B cell (primary cell): Measurements from ENCODE around the gene GSC2. TPM values are rescaled to one million over a fixed set of nuclear protein-coding genes. Genes with fewer than 3 reads are reported as not detected.

Experiments used
- ATAC-seq: fragments of 200-7000 bp; cut with Tn5 transposase; one replicate; pipeline ENCODE4 v1.10.0; 2021; ENCODE audit warnings: low read depth, mild to moderate bottlenecking, moderate number of reproducible peaks, moderate library complexity
- CTCF ChIA-PET: fragments of 350-600 bp; sonication (Branson Sonifier 250); formaldehyde crosslinking; loops from one replicate; lab custom pipeline; 2021; ENCODE audit warnings: antibody characterized with exemption, inconsistent platforms; lab: Charles Lee
- POLR2A ChIA-PET: fragments of 350-600 bp; sonication (Branson Sonifier 250); formaldehyde crosslinking; loops from one replicate; lab custom pipeline; 2021; ENCODE audit warnings: antibody characterized with exemption; lab: Charles Lee
- DNase-seq: peaks from one replicate; pipeline ENCODE4 v3.0.0; 2013
- H2AFZ ChIP-seq: 2 replicates; pipeline ENCODE4 v1.6.1; 2012; ENCODE audit warnings: mild to moderate bottlenecking, low read depth, low read length; ENCODE audit not compliant: insufficient read depth, poor library complexity, severe bottlenecking
- H3K27ac ChIP-seq, 2 donors: 1 replicate in 1 of 2; 2 replicates in 1 of 2; pipeline ENCODE4 v1.5.1; 2012 to 2013; ENCODE audit warnings: low read length in 2 of 2, mild to moderate bottlenecking in 2 of 2, moderate library complexity in 1 of 2
- H3K27me3 ChIP-seq, 4 experiments: fragments of 200-600 bp in 1 of 4; sonication (generic) in 1 of 4; replicated peaks in 1 of 4; 1 replicate in 2 of 4; 2 replicates in 2 of 4; pipeline versions ENCODE4 v1.6.1 to v1.7.0; 2013 to 2016; ENCODE audit warnings: low read length in 3 of 4, mild to moderate bottlenecking in 2 of 4, mixed read lengths in 1 of 4, moderate library complexity in 1 of 4; ENCODE audit not compliant: insufficient read depth in 4 of 4, control insufficient read depth in 3 of 4; ENCODE audit errors: control extremely low read depth in 1 of 4
- H3K36me3 ChIP-seq, 2 experiments: replicated peaks in 1 of 2; 1 replicate in 1 of 2; 2 replicates in 1 of 2; pipeline versions ENCODE4 v1.6.1 to v1.7.1; 2013; ENCODE audit warnings: low read length in 1 of 2; ENCODE audit not compliant: insufficient read depth in 2 of 2, control insufficient read depth in 1 of 2; ENCODE audit errors: control extremely low read depth in 1 of 2, extremely low read depth in 1 of 2
- H3K4me1 ChIP-seq, 2 donors: fragments of 200-600 bp in 1 of 2; sonication (generic) in 1 of 2; 1 replicate in 1 of 2; 2 replicates in 1 of 2; pipeline versions ENCODE4 v1.5.1 to v1.6.1; 2013 to 2017; ENCODE audit warnings: low read length in 2 of 2; ENCODE audit not compliant: control insufficient read depth in 2 of 2, insufficient read depth in 2 of 2
- H3K4me2 ChIP-seq: replicated peaks from 2 replicates; pipeline ENCODE3; 2012; ENCODE audit warnings: mild to moderate bottlenecking, low read depth, low read length; ENCODE audit not compliant: poor library complexity, severe bottlenecking
- H3K4me3 ChIP-seq, 5 experiments: fragments of 200-600 bp in 1 of 5; sonication (generic) in 1 of 5; 1 replicate in 3 of 5; 2 replicates in 2 of 5; pipeline versions ENCODE4 v1.5.1 to v1.7.0; 2011 to 2016; ENCODE audit warnings: low read length in 4 of 5, mild to moderate bottlenecking in 4 of 5, low read depth in 2 of 5, control low read depth in 1 of 5, moderate library complexity in 1 of 5; ENCODE audit not compliant: insufficient read depth in 1 of 5; ENCODE audit errors: control extremely low read depth in 1 of 5, extremely low read depth in 1 of 5
- H3K79me2 ChIP-seq: fragments of 200-600 bp; sonication (generic); one replicate; pipeline ENCODE4 v1.6.0; 2016; ENCODE audit warnings: low read length; ENCODE audit not compliant: control insufficient read depth, insufficient read depth
- H3K9ac ChIP-seq: fragments of 200-600 bp; sonication (generic); 2 replicates; pipeline ENCODE4 v1.6.1; 2017; ENCODE audit warnings: mild to moderate bottlenecking, low read length, moderate library complexity
- H3K9me3 ChIP-seq, 3 donors: one replicate each; pipeline versions ENCODE4 v1.6.1 to v1.7.1; 2013; ENCODE audit warnings: low read length in 2 of 3; ENCODE audit not compliant: control insufficient read depth in 2 of 3, insufficient read depth in 1 of 3; ENCODE audit errors: control extremely low read depth in 1 of 3
- H4K20me1 ChIP-seq: 2 replicates; pipeline ENCODE4 v1.6.0; 2012; ENCODE audit warnings: mild to moderate bottlenecking, low read length; ENCODE audit not compliant: insufficient read depth, control insufficient read depth, poor library complexity, severe bottlenecking
- H3K27ac Mint-ChIP-seq: one replicate; pipeline ENCODE4 v1.8.0; 2021; ENCODE audit warnings: mixed read lengths
- H3K27me3 Mint-ChIP-seq: one replicate; pipeline ENCODE4 v1.8.0; 2021; ENCODE audit warnings: mixed read lengths
- H3K4me1 Mint-ChIP-seq: one replicate; pipeline ENCODE4 v1.8.0; 2021; ENCODE audit warnings: mixed read lengths
- H3K4me3 Mint-ChIP-seq: one replicate; pipeline ENCODE4 v1.8.0; 2021; ENCODE audit warnings: mixed read lengths
- H3K9me3 Mint-ChIP-seq: one replicate; pipeline ENCODE4 v1.8.0; 2022; ENCODE audit warnings: mixed read lengths; ENCODE audit not compliant: insufficient read depth
- EZH2 ChIP-seq: IDR thresholded peaks from 2 replicates; pipeline ENCODE4 v1.6.1; 2012; ENCODE audit warnings: borderline replicate concordance, low read depth, mild to moderate bottlenecking, moderate library complexity, low read length; ENCODE audit not compliant: insufficient read depth, poor library complexity, severe bottlenecking
- WGBS: methylation state at CpG from one replicate; pipeline ENCODE4 v1.1.5; 2013; ENCODE audit warnings: missing lambda C conversion rate; ENCODE audit not compliant: insufficient coverage; 5-methylcytosine and 5-hydroxymethylcytosine counted together
- intact Hi-C: fragments of 100-400 bp; cut with micrococcal nuclease; formaldehyde crosslinking; loops from one replicate; pipeline ENCODE4 v1.10.0; 2022
- polyA plus RNA-seq: library from polyadenylated mRNA; depleted of rRNA; stranded (reverse); fragments of >200 nt; gene quantifications from 2 replicates; pipeline ENCODE4 v1.2.3, GENCODE V29; 2012
- total RNA-seq, 2 donors: library from RNA; stranded (reverse); fragments of 120-200 nt in 1 of 2; gene quantifications; 1 replicate in 1 of 2; 2 replicates in 1 of 2; pipeline versions ENCODE4 v1.2.3 to v1.2.4, GENCODE V29; 2013 to 2022
- TF ChIP-seq, protein P1 (sequence below): fragments of 200-600 bp; IDR thresholded peaks from one replicate; pipeline ENCODE4 v1.8.0; 2022; ENCODE audit warnings: antibody characterized with exemption, mild to moderate bottlenecking

Gene GSC2
- total and polyA plus RNA-seq, 2 donors (not counting 1 experiment from before 2014, with no cell fraction given) = not detected

DNA sequence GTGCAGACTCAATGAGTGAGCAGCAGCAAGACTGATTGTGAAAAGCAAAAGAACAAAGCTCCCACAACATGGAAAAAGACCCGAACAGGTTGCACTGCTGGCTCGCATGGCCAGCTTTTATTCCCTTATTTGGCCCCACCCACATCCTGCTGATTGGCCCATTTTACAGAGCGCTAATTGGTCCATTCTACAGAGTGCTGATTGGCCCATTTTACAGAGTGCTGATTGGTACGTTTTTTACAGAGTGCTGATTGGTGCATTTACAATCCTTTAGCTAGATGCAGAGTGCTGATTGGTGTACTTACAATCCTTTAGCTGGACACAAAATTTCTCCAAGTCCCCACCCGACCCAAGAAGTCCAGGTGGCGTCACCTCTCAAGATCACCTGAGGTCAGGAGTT lies 43.8 kb upstream of the GSC2 start:
- ChIA-PET POLR2A (no interaction called here), CTCF (interaction anchor here (1.9 kb wide), 1 partner anchor 436 kb away, joined by 5 read pairs; no protein-coding TSS in a partner anchor)
- Histone ChIP-seq H3K36me3 (no peaks in the 10 kb centered on the region), H2AFZ (no peak overlapping the region), H4K20me1 (no peaks in the 10 kb centered on the region), H3K9ac (no peak overlapping the region), H3K9me3 (peaks cover 0 to 5% (median 0%) of the 10 kb centered on the region in 3 donors), H3K4me2 (no peak overlapping the region), H3K79me2 (no peaks in the 10 kb centered on the region), H3K4me1 (peaks cover 5% of the 10 kb centered on the region in 2 donors), H3K27ac (no peak overlapping the region), H3K27me3 (no peaks in the 10 kb centered on the region), H3K4me3 (no peak overlapping the region)
- WGBS = 92% methylated on average over 4 of the region's 6 CpGs
- intact Hi-C loops = no loop called here
- TF ChIP-seq, protein P1, sequence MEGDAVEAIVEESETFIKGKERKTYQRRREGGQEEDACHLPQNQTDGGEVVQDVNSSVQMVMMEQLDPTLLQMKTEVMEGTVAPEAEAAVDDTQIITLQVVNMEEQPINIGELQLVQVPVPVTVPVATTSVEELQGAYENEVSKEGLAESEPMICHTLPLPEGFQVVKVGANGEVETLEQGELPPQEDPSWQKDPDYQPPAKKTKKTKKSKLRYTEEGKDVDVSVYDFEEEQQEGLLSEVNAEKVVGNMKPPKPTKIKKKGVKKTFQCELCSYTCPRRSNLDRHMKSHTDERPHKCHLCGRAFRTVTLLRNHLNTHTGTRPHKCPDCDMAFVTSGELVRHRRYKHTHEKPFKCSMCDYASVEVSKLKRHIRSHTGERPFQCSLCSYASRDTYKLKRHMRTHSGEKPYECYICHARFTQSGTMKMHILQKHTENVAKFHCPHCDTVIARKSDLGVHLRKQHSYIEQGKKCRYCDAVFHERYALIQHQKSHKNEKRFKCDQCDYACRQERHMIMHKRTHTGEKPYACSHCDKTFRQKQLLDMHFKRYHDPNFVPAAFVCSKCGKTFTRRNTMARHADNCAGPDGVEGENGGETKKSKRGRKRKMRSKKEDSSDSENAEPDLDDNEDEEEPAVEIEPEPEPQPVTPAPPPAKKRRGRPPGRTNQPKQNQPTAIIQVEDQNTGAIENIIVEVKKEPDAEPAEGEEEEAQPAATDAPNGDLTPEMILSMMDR = no peak
- no peak for TF ChIP-seq EZH2
- Mint-ChIP-seq H3K27ac (no peak overlapping the region), H3K4me1 (peaks cover 16% of the 10 kb centered on the region), H3K27me3 (peaks cover 7% of the 10 kb centered on the region), H3K4me3 (no peak overlapping the region), H3K9me3 (no peaks in the 10 kb centered on the region)
- no peak for ATAC-seq
- no peak for DNase-seq

GRCh38 chr22:19187716-19188563 lies 37.8 kb upstream of the GSC2 start:
- no peaks in the 10 kb centered on the region for H3K36me3 ChIP-seq
- TF ChIP-seq, protein P1 = no peak
- TF ChIP-seq EZH2 = no peak
- H3K27me3 ChIP-seq = no peaks in the 10 kb centered on the region
- H3K9me3 ChIP-seq = no peaks in the 10 kb centered on the region
- Mint-ChIP-seq H3K27ac (no peak overlapping the region), H3K4me1 (no peaks in the 10 kb centered on the region), H3K27me3 (peaks cover 7% of the 10 kb centered on the region), H3K4me3 (no peak overlapping the region), H3K9me3 (no peaks in the 10 kb centered on the region)
- H3K4me2 ChIP-seq = no peak overlapping the region
- H3K79me2 ChIP-seq = no peaks in the 10 kb centered on the region
- DNase-seq (no peak), ATAC-seq (no peak)
- CTCF ChIA-PET = no interaction called here
- H4K20me1 ChIP-seq = no peaks in the 10 kb centered on the region
- WGBS = 100% methylated on average over 5 of the region's 6 CpGs
- H3K27ac ChIP-seq = no peak overlapping the region
- H3K9ac ChIP-seq = no peak overlapping the region
- H2AFZ ChIP-seq = no peak overlapping the region
- POLR2A ChIA-PET = no interaction called here
- no peak overlapping the region for H3K4me3 ChIP-seq
- H3K4me1 ChIP-seq = no peaks in the 10 kb centered on the region
- intact Hi-C loops = no loop called here
